BLaER1 treated with 17β-estradiol and CSF1 and Interleukin-3, amounts not matched to agents 10 nM and 100 nM (cell line): ENCODE results near the gene LGMN.

ENCODE experiments used
- H3K27ac ChIP-seq, 11 experiments: shearing (Covaris generic); formaldehyde crosslinking; 2 replicates each; pipeline ENCODE4 v1.8.1; 2022
- H3K27me3 ChIP-seq, 11 experiments: shearing (Covaris generic); formaldehyde crosslinking; 2 replicates each; pipeline ENCODE4 v1.8.1; 2022
- H3K36me3 ChIP-seq, 11 experiments: shearing (Covaris generic); formaldehyde crosslinking; 2 replicates each; pipeline ENCODE4 v1.8.1; 2022
- H3K4me1 ChIP-seq, 10 experiments: shearing (Covaris generic); formaldehyde crosslinking; 2 replicates each; pipeline ENCODE4 v1.8.1; 2022
- H3K4me2 ChIP-seq, 11 experiments: shearing (Covaris generic); formaldehyde crosslinking; 2 replicates each; pipeline ENCODE4 v1.8.1; 2022
- H3K4me3 ChIP-seq, 10 experiments: shearing (Covaris generic); formaldehyde crosslinking; 2 replicates each; pipeline ENCODE4 v1.8.1; 2022
- H3K9ac ChIP-seq, 11 experiments: shearing (Covaris generic); formaldehyde crosslinking; 2 replicates each; pipeline ENCODE4 v1.8.1; 2022
- H3K9me3 ChIP-seq, 11 experiments: shearing (Covaris generic); formaldehyde crosslinking; replicated peaks in 1 of 11; 2 replicates each; pipeline ENCODE4 v1.8.1; 2022
- H4K20me1 ChIP-seq, 11 experiments: shearing (Covaris generic); formaldehyde crosslinking; 2 replicates each; pipeline ENCODE4 v1.8.1; 2022
- Cebpa-rat ChIP-seq, 11 experiments: shearing (Covaris generic); IDR thresholded peaks; 2 replicates each; pipeline ENCODE4 v1.8.1; 2022

The LGMN gene

DNA sequence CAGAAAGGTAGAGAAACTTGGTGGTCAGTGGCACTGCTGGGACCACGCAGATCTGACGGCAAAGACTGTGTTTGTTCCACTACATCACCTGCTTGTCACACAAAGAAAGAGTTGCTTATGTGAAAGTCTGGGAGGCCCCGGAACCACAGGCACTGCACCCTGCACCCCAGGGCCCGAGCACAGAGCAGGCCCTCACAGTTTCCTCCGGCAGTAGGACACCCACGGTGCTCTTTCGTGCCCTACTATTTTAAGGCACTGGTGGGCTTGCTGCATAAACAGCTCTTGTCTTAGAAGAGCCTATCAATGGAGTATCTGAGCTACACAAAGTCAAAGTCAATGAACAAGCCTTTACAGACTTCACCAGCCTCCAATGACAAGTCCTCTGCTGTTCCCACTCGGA lies 8.0 kb downstream of the LGMN start:
- peaks cover 0 to 100% (median 15%) of the 10 kb centered on the region in 11 experiments; a peak in 13 of 22 replicates for H3K36me3 ChIP-seq
- H3K9me3 ChIP-seq = peaks cover 0 to 18% (median 7%) of the 10 kb centered on the region in 11 experiments; a peak in 8 of 22 replicates

DNA sequence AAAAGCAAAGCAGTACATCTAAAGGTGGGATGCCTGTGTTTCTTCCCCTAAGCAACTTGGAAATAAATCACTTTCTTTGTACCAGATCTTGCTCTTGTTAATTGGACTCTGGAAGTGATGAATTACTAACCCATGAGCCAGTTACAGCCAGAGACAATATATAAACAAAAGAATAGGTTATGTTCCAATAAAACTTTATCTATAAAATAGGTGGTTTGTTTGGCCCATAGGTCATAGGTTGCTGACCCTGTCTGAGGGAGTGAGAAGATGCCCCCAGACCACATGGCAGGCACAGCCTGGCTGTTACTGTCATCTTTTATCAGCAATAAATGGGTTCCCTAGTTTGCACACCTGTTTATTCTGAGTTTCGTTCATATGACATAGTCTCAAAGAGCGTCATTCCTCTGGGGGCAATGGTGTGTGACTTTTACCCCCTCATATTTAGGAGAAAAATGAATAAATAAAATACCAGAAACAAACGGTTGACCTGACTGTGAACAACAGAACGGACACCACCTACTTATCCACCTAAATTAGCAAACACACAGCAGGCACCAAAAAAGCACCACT lies 10.7 kb downstream of the LGMN start:
- H3K4me3 ChIP-seq = no peak overlapping the region
- H3K4me2 ChIP-seq = peak overlapping the region; percentile 69 to 91 (median 81)
- TF ChIP-seq Cebpa-rat (IDR thresholded peaks at IDR 0.05) = no peak
- no peaks in the 10 kb centered on the region for H3K27me3 ChIP-seq
- peak overlapping the region in 8 of 11 experiments; percentile 9 to 57 (median 42); a peak in 10 of 22 replicates for H3K9ac ChIP-seq
- H3K9me3 ChIP-seq = peaks cover 0 to 19% (median 7%) of the 10 kb centered on the region in 11 experiments; a peak in 11 of 22 replicates
- H4K20me1 ChIP-seq = peaks cover 0 to 100% (median 0%) of the 10 kb centered on the region in 11 experiments; a peak in 6 of 22 replicates
- peaks cover 43 to 99% (median 56%) of the 10 kb centered on the region in 10 experiments for H3K4me1 ChIP-seq
- peaks cover under 1 to 100% (median 17%) of the 10 kb centered on the region in 11 experiments; a peak in 19 of 22 replicates for H3K36me3 ChIP-seq
- peak overlapping the region in 7 of 11 experiments; percentile 17 to 59 (median 41); a peak in 11 of 22 replicates for H3K27ac ChIP-seq

More for the DNA sequence above, 8.0 kb downstream of the LGMN start:
- Histone ChIP-seq H3K27me3 (no peaks in the 10 kb centered on the region), H3K4me3 (peak overlapping the region in 1 of 10 experiments; percentile 22; a peak in 1 of 20 replicates), H3K4me1 (peaks cover 34 to 100% (median 47%) of the 10 kb centered on the region in 10 experiments), H3K4me2 (peak overlapping the region in 2 of 11 experiments; percentile 76 to 91; a peak in 4 of 22 replicates), H3K9ac (peak overlapping the region in 2 of 11 experiments; percentile 2 to 68; a peak in 3 of 22 replicates), H4K20me1 (peaks cover 0 to 100% (median 0%) of the 10 kb centered on the region in 11 experiments; a peak in 6 of 22 replicates), H3K27ac (no peak overlapping the region)
- TF ChIP-seq Cebpa-rat (IDR thresholded peaks at IDR 0.05) = no peak

- Histone ChIP-seq H3K4me1 (peaks cover 43 to 99% (median 56%) of the 10 kb centered on the region in 10 experiments), H3K4me3 (peak overlapping the region in 1 of 10 experiments; percentile 30; a peak in 1 of 20 replicates), H3K27me3 (no peaks in the 10 kb centered on the region), H3K36me3 (peaks cover 6 to 100% (median 21%) of the 10 kb centered on the region in 11 experiments), H3K9me3 (peaks cover 0 to 24% (median 11%) of the 10 kb centered on the region in 11 experiments; a peak in 18 of 22 replicates), H3K4me2 (peak overlapping the region; percentile 69 to 91 (median 81)), H3K9ac (peak overlapping the region in 9 of 11 experiments; percentile 2 to 57 (median 40); a peak in 11 of 22 replicates), H3K27ac (peak overlapping the region in 8 of 11 experiments; percentile 17 to 59 (median 38); a peak in 13 of 22 replicates), H4K20me1 (peaks cover 0 to 100% (median 0%) of the 10 kb centered on the region in 11 experiments; a peak in 6 of 22 replicates)
- no peak for TF ChIP-seq Cebpa-rat (IDR thresholded peaks at IDR 0.05)
Measured at GRCh38 chr14:92737206-92737605, 11.2 kb downstream of the LGMN start.

- H3K4me2 ChIP-seq = peak overlapping the region in 6 of 11 experiments; percentile 0 to 90 (median 48); a peak in 6 of 22 replicates
- H3K4me1 ChIP-seq = peaks cover 56 to 99% (median 64%) of the 10 kb centered on the region in 10 experiments
- H3K4me3 ChIP-seq = no peak overlapping the region
- H3K27me3 ChIP-seq = no peaks in the 10 kb centered on the region
- no peak overlapping the region for H3K9ac ChIP-seq
- H3K27ac ChIP-seq = peak overlapping the region in 1 of 11 experiments; percentile 5; a peak in 1 of 22 replicates
- no peak for TF ChIP-seq Cebpa-rat (IDR thresholded peaks at IDR 0.05)
- H3K9me3 ChIP-seq = peaks cover 0 to 34% (median 24%) of the 10 kb centered on the region in 11 experiments; a peak in 19 of 22 replicates
- H3K36me3 ChIP-seq = peaks cover 19 to 100% (median 24%) of the 10 kb centered on the region in 11 experiments
- H4K20me1 ChIP-seq = peaks cover 0 to 100% (median 0%) of the 10 kb centered on the region in 11 experiments; a peak in 6 of 22 replicates
Measured at GRCh38 chr14:92735344-92735743, 13.1 kb downstream of the LGMN start.

- Histone ChIP-seq H3K9ac (no peak overlapping the region), H3K4me1 (peaks cover 58 to 99% (median 66%) of the 10 kb centered on the region in 10 experiments), H3K36me3 (peaks cover 16 to 100% (median 22%) of the 10 kb centered on the region in 11 experiments), H3K9me3 (peaks cover 0 to 32% (median 24%) of the 10 kb centered on the region in 11 experiments; a peak in 19 of 22 replicates), H3K4me3 (no peak overlapping the region), H3K4me2 (peak overlapping the region in 6 of 11 experiments; percentile 7 to 90 (median 31); a peak in 6 of 22 replicates), H4K20me1 (peaks cover 0 to 100% (median 0%) of the 10 kb centered on the region in 11 experiments; a peak in 6 of 22 replicates), H3K27me3 (no peaks in the 10 kb centered on the region), H3K27ac (peak overlapping the region in 1 of 11 experiments; percentile 42; a peak in 2 of 22 replicates)
- no peak for TF ChIP-seq Cebpa-rat (IDR thresholded peaks at IDR 0.05)
Measured at GRCh38 chr14:92734618-92735017, 13.8 kb downstream of the LGMN start.

DNA sequence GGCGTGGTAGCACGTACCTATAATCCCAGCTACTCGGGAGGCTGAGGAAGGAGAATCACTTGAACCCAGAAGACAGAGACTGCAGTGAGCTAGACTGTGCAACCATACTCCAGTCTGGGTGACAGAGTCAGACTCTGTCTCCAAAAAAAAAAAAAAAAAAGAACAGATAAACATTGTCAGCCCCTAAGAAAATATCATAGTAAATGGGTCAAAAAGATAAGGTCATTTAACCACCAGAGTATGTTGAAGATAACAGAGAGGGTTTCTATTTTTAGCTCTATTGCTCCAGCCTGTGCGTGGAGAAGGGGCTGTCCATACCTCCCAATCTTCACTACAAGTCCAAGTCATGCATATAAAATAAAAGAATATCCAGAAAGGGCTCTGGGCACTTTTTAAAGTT lies 15.4 kb downstream of the LGMN start:
- peaks cover 0 to 100% (median 0%) of the 10 kb centered on the region in 11 experiments; a peak in 6 of 22 replicates for H4K20me1 ChIP-seq
- H3K4me1 ChIP-seq = peaks cover 63 to 99% (median 68%) of the 10 kb centered on the region in 10 experiments
- no peak overlapping the region for H3K9ac ChIP-seq
- peaks cover 16 to 100% (median 22%) of the 10 kb centered on the region in 11 experiments for H3K36me3 ChIP-seq
- H3K4me3 ChIP-seq = no peak overlapping the region
- H3K4me2 ChIP-seq = peak overlapping the region in 2 of 11 experiments; percentile 14 to 73; a peak in 3 of 22 replicates
- H3K27me3 ChIP-seq = no peaks in the 10 kb centered on the region
- no peak for TF ChIP-seq Cebpa-rat (IDR thresholded peaks at IDR 0.05)
- peaks cover 0 to 22% (median 17%) of the 10 kb centered on the region in 11 experiments; a peak in 19 of 22 replicates for H3K9me3 ChIP-seq
- 0 out of 22 replicates have a peak overlapping the region, but pooled peaks of 1 of the 11 experiments have one; percentile 11 for H3K27ac ChIP-seq

- H3K36me3 ChIP-seq = peaks cover 19 to 100% (median 22%) of the 10 kb centered on the region in 11 experiments
- peaks cover 0 to 100% (median 0%) of the 10 kb centered on the region in 11 experiments; a peak in 6 of 22 replicates for H4K20me1 ChIP-seq
- H3K4me3 ChIP-seq = peak overlapping the region in 2 of 10 experiments; percentile 18 to 25; a peak in 1 of 20 replicates
- TF ChIP-seq Cebpa-rat (IDR thresholded peaks at IDR 0.05) = no peak
- H3K27me3 ChIP-seq = no peaks in the 10 kb centered on the region
- H3K27ac ChIP-seq = peak overlapping the region in 7 of 11 experiments; percentile 0 to 96 (median 88); a peak in 10 of 22 replicates
- H3K4me2 ChIP-seq = peak overlapping the region in 5 of 11 experiments; percentile 54 to 82 (median 73); a peak in 9 of 22 replicates
- H3K4me1 ChIP-seq = peaks cover 50 to 99% (median 68%) of the 10 kb centered on the region in 10 experiments
- H3K9ac ChIP-seq = no peak overlapping the region; a peak in 1 of 22 replicates
- H3K9me3 ChIP-seq = peaks cover 0 to 27% (median 19%) of the 10 kb centered on the region in 11 experiments; a peak in 19 of 22 replicates
Measured at GRCh38 chr14:92731622-92732115, 16.8 kb downstream of the LGMN start.
